Occipital lobe (tissue), 2 donors: ENCODE measurements around the gene RPL35A. TPM values are rescaled to one million over a fixed set of nuclear protein-coding genes. Genes with fewer than 3 reads are reported as not detected.
"Not testable (repeated sequence)": the region's sequence is repeated elsewhere in the genome, so short reads cannot be mapped to it uniquely, and the experiment has no call there.

Experiments
- DNase-seq: peaks from one replicate; lab custom pipeline; 2025; lab: John Stamatoyannopoulos, UW
- total RNA-seq: library from RNA; depleted of rRNA; stranded (reverse); fragments of >200 nt; gene quantifications from one replicate; pipeline ENCODE4 v1.2.3, GENCODE V29; 2014

RPL35A gene
- total RNA-seq, 1 donor from 2014 or later, result 1,043 TPM

DNA sequence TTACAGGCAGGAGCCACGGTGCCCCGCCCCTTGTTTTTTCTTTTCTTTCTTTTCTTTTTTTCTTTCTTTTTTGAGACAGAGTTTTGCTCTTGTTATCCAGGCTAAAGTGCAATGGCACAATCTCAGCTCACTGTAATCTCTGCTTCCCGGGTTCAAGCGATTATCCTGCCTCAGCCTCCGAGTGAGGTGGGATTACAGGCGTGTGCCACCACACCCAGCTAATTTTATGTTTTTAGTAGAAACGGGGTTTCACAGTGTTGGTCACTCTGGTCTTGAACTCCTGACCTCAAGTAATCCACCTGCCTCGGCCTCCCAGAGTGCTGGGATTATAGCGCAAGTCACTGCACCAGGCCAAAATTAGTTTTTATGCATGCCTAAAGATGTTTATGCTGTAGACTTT lies 2.5 kb downstream of the RPL35A start:
- DNase-seq, result no peak

DNA sequence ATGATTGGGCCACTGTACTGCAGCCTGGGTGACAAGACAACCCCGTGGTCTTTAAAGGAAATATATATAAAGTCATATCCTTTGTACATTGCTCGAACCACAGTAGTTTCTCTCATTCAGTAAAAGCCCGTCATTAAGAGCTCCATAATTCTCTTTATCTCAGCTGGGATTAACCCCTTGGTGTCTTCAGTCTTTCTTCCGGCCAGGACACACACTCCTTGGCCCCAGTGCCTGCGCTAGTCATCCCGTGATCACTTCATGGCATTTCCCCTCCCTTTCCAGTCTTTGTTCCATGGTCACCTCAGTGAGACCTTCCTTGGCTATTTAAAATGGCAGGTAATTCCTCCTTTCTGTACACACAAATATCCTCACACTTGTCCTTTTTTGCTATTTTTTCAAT lies 3.3 kb downstream of the RPL35A start:
- DNase-seq, result no peak

DNA sequence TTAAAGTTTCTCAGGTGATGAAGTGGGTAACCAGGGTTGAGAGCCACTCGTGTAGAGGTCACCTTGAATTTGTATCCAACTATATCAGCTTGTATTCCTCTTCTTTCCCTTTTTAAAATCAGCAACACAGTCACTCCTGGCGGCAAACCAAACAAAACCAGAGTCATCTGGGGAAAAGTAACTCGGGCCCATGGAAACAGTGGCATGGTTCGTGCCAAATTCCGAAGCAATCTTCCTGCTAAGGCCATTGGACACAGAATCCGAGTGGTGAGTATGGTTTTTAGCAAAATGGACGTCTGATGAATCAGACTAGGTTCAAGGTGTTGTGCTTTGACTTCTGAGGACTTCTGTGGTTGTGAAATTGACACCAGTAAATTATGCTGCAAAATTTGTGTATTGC lies 3.9 kb downstream of the RPL35A start:
- no peak for DNase-seq

DNA sequence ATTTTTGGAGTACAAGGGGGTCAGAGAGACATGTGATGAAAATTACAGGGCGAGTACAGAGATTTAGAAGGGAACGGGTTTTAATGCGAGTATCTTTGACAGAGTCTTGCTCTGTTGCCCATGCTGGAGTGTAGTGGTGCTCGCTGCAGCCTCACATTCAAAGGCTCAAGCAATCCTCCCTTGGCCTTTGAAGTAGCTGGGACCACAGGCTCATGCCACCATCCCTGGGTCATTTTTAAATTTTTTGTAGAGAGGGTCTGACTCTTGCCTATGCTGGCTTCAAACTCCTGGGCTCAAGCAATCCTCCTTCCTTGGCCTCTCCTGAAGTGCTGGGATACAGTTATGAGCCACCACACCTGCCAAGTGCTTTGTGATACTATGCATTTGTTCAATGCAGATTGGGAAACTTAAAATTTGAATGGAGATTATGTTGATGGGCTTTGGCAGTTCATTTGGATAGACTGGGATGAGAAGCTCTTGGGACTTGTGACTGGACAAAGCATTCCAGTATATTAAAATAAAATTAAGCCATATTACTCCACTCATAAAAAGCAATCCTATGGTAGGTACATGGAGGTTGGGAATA lies 6.0 kb downstream of the RPL35A start:
- no peak for DNase-seq

DNA sequence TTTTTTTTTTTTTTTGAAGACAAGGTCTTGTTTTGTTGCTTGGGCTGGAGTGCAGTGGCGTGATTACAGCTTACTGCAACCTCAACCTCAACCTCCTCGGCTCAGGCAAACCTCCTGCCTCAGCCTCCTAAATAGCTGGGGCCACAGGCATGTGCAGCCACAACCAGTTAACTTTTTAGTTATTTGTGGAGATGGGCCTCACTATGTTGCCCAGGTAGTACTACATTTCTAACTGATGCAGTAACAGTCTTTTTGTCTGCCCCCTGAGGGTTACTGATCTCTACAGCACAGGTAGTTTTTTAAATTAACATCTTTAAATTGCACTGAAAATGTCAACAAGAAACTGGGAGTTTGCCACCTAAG lies 6.6 kb downstream of the RPL35A start:
- no peak for DNase-seq

DNA sequence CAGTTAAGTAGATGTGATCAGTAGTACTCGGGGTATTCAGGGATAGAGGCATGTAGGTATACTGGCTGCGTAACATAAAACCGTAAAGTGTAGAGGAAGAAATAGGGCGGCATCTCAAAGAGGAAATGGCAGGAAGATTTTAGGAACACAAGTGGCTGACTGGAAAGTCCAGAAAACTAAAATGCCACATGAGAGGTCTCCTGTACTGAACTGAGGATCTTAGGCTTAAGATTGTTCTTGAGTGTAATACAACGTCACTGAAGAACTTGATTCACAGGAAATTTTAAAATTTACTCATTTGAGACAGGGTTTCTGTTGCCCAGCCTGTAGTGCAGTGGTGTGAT lies 7.8 kb downstream of the RPL35A start:
- DNase-seq, result no peak

DNA sequence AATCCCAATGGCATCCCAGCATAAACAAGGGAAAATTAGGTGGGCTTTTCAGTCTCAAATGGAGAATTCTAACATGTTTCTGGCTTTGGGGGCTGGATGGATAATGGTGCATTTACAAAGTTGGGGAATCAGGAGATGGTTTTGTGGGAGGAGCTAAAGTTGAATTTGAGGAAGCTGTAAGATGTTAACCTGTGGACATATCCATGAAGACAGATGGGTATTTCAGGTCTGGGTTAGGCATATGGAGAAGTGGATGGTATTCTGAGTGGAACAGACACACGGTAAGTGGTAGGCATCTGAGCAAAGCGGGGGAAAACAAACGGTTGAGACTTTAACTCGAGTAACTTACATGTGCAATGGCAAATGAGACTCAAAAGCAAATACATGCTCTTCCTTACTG lies 8.4 kb downstream of the RPL35A start:
- DNase-seq, result no peak

DNA sequence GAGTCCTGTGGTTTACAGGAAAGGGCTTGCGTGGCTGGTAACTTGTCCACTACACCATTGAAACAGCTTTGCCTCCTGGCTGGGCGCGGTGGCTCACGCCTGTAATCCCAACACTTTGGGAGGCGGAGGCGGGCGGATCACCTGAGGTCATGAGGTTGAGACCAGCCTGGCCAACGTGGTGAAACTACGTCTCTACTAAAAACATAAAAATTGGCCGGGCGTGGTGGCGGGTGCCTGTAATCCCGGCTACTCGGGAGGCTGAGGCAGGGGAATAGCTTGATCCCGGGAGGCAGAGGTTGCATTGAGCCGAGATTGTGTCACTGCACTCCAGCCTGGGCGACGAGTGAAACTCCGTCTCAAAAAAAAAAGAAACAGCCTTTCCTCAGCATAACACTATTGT lies 8.9 kb downstream of the RPL35A start:
- not testable (repeated sequence) for DNase-seq

DNA sequence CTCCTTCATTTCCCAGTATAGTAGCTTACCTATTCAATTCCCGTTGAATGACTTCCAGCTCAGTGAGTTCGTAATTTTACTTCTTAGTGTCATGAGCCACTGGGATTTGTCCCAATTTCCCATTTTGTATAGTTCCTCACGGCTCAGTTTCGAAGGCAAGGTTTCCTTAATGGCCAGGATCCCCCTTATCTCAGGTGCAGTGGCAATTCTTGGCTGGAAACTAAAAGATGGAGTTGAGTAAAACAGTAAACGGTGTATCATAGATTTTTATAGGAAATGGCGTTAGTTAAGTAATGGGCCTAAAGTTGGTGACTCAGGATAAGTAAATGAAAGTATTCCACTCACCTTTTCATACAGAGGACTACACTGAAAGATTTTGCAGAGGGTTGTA lies 9.5 kb downstream of the RPL35A start:
- no peak for DNase-seq

DNA sequence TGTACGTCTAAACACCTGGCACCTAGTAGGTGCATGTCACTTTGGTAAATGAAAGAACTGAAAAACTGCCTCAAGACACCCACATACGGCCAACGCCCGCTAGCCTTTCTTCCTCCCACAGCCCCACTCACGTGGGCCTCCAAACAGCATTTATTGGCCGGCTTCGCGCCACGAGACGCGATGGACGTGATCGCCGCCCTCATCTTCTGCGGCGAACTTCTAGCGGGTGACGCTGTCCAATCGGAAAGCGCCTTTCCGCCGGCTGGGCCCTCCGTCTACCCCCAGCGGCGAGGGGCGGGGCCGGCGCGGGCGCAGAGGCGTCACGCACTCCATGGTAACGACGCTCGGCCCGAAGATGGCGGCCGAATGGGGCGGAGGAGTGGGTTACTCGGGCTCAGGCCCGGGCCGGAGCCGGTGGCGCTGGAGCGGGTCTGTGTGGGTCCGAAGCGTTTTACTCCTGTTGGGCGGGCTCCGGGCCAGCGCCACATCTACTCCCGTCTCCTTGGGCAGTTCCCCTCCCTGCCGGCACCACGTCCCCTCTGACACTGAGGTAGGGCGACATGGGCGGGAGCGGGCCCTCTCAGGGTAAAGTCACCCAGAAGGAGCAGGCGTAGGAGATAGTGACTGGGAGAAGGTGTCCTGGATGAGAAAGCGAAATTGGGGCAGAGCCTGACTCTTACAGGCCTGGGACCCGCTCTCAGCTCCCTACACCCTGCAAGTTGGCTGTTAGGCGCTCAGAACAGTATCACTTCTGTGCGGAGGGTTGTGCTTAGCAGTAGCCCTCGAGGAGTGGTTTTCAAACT lies 10.1 kb downstream of the RPL35A start, which contains the start of gene LMLN:
Gene LMLN (plus strand): TSS at position 327 of the 803 bp plus-strand sequence. CDS start 29 bp downstream, at position 356.
- peak; percentile 96 for DNase-seq

DNA sequence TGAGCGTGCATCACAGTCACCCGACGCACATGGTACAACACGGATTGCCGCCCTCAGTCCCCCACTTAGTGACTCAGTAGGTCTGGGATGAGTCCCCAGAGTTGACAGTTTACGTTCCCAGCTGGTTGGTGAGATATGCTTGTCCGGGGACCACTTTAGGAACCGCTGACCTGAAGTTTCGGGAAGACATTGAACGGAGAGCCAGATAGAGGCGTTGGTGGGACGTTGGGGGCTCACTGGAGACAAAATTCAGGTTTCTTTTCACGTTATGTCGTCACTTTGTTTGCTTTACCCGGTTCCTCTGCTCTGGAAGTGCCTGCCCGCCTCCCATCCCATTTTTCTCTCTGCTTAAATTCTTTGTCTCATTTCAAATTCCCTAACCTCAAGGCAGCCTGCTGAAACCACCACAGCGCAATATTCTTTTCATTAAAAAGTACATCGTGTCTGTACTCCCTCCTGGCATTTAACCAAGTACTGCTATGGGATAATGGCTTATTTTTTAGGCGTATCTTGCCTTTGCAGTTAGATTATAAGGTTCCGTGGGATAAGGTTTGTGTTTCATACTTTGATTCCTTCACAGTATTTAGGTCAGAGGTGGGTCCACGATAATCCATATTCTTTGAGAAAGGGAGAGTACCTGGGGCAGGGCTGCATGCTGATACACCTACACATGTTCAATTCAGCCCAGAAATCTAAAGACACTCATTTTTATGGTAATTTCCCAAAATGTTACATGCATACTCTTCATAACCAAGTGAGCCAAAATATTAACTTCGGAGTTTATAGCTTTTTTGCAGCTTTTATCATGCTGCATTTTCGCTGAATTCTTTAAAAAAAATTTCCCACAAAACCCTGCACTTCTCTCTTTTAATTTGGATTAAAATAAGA lies 10.9 kb downstream of the RPL35A start:
- no peak for DNase-seq

DNA sequence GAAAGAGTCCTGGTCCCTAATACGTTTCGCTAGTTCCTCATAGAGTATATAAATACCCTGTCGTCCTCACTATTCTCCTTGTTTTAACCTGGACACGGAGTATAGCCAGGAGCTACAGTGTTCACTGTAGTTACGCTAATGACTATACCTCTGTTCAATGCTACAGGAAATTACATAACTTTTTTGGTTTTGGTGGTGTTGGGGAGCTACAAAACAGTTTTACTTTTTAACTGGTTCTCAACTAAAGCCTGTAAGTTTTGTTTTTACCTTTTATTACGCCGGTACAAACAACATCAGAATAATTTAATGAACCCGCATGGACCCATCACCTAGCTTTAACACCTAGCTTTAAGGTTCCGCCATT lies 11.6 kb downstream of the RPL35A start:
- no peak for DNase-seq

DNA sequence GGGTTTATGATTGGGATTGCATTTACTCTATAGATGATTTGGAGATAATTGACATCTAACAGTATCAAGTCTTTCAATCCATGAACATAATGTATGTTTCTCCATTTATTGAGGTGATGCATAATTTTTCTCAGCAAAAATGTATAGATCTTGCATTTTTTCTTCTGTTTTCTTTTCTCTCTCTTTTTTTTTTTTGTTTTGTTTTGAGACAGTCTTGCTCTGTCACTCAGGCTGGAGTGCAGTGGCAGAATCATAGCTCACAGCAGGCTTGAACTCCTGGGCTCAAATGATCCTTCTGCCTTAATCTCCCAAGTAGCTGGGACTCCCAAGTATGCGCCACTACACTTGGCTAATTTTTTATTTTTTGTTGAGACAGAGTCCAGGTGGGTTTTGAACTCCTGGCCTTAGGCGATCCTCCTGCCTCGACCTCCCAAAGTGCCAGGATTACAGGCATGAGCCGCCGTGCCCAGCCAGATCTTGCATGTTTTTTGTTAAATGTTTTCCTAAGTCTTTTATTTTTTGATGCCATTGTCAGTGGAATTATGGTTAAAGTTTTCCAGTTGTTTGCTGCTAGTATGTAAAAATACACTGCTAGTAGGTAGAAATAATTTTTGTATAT lies 13.1 kb downstream of the RPL35A start:
- DNase-seq, result no peak

DNA sequence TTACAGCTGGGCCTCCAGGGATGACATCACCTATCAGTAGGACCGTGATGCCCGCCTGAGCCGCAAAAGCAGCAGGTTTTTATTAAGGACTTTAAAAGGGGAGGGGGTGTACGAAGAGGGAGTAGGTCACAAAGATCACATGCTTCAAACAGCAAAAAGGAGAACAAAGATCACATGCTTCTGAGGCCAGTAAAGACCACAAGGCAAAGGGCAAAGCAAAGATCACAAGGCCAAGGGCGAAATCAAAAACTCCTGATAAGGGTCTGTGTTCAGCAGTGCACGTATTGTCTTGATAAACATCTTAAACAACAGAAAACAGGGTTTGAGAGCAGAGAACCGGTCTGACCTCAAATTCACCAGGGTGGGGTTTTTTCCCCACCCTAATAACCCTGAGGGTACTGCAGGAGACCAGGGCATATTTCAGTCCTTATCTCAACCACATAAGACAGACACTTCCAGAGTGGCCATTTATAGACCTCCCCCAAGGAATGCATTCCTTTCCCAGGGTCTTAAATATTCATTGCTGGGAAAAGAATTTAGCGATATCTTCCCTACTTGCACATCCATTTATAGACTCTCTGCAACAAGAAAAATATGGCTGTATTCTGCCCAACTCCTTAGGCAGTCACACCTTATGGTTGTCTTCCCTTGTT lies 17.5 kb downstream of the RPL35A start:
- DNase-seq, result not testable (repeated sequence)

DNA sequence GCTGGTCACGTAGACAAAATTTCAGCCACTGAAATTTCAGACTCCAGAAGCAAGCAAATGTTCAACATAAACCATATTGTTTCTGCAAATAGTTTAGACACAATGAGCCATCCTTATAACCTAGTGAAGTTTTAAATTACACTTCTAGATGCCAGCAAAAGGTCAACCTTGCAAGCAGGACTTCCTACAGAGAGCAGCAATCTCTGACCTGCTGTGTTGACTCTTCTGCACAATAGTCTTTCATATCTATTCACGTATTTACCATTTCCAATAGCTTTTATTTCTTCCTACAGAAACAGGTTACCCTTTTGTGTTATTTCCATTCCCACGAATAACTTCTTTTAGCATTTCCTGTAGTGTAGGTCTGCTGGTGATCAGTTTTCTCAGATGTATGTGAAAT lies 20.6 kb downstream of the RPL35A start:
- no peak for DNase-seq

DNA sequence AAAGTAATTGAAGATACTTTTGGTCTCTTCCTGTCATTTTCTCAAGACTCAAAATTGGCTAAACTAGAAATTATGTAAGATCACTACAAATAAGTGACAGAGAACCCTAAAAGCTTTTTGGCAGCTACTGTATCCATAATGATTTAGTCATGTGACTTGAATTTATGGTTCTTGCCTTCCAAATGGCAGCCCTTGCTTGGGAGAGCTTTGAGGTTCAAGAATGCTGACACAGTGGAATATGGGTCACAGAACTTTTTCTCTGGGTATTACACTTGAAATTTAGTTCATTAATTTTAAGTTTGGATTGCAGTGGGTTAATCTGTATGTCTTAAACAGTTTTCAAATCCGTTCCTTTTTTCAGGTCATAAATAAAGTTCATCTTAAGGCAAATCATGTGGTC lies 24.0 kb downstream of the RPL35A start:
- no peak for DNase-seq

DNA sequence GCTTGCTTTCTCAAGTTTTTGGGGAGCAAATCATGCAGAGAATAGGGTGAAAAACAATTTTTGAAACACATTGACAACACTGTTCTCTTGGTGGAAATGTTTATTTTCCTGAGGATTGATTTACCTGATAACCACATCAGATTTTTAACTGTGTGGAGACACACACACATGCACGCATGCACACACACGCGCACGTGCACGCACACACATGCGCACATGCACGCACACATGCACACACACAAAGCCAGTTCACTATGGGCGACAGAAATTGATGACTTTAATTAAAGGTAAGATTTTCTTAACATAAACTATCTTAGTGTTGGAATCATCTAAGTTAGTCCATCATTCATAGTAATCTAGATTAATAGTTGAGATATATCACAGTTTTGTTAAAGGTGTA lies 25.3 kb downstream of the RPL35A start:
- DNase-seq, result no peak

DNA sequence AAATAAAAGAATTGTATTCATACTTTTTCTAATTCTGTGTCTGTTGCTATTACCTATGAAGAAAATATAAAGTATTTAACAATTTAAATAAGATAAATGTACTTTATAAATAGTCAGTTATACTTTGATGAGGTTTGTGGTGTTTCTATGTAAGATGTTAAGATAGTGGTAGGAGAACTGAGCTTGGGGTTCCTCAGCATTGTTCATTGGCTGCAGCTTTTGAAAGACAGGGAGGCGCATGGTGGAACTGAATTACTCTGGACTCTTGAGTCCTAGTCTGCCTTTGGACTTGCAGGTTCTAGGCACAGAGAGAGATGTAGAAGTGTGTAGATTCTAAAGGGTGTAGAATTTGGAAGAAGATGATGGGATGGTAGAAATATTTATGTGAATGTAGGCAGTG lies 33.1 kb downstream of the RPL35A start:
- DNase-seq, result no peak

DNA sequence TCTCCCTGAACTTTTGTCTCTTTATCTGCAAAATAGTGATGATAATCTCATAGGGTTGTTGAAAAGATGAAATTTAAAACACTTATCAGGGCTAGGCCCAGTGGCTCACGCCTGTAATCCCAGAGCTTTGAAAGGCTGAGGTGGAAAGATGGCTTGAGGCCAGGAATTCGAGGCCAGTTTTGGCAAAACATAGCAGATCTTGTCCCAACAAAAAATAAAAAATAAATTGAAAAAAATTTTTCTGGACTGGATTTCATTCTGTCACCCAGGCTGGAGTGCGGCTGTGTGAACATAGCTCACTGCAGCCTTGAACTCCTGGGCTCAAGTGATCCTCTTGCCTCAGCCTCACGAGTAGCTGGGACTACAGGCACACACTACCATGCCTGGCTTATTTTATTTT lies 39.7 kb downstream of the RPL35A start:
- DNase-seq, result no peak

DNA sequence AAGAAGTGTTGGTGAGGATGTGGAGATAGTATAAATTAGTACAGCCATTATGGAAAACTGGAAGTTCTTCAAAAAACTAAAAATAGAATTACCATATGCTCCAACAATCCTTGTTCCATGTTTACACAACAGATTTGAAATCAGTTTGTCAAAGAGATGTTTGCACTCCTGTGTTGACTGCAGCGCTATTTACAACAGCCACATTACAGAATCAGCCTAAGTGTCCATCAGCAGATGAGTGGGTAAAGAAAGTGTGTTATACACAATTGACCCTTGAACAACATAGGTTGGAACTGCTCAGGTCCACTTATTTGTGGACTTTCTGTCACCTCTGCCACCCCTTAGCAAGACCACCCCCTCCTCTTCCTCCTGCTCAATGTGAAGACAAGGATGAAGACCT lies 44.7 kb downstream of the RPL35A start:
- DNase-seq, result no peak

DNA sequence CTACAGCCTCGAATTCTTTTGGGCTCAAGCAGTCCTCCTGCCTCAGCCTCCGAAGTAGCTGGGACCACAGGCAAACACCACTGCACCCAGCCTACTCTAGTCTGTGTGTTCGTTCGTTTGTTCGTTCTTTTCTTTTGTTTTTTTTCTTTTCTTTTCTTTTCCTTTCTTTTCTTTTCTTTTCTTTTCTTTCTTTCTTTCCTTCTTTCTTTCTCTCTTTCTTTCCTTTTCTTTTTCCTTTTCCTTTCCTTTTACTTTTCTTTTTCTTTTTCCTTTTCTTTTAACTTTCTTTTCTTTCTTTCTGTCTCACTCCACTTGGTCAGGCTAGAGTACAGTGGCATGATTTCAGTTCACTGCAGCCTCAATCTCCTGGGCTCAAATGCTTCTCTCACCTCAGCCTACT lies 46.9 kb downstream of the RPL35A start:
- DNase-seq, result no peak

DNA sequence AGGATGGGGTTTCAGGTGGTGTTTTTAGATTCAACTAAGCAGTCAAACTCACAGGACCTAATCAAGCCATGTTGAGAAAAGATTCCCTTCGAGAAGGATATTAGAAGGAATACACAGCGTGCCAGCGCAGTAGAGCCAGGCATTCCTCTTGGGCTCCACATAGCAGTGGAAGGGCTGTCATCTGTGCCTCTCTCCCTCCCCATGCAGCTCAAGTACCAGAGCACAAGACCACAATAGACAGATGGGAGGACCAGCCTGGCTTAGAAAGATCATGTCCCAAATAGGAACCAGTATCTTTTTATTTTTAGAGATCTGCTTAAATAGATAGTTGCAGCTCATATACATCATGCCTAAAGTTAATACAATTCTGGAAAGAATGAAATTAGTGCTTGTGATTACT lies 47.9 kb downstream of the RPL35A start:
- no peak for DNase-seq
